Stimulated activated CD4-positive, alpha-beta T cell treated with anti-CD3 and anti-CD28 coated beads, Interleukin-2, amount 100 ng/mL, for 24 hours (primary cell): Measurements from ENCODE around the gene GRIN2B.

Experiments
- DNase-seq, 2 donors: peaks; one replicate each; pipeline ENCODE4 v3.0.0-alpha.2; 2020

The GRIN2B gene

DNA sequence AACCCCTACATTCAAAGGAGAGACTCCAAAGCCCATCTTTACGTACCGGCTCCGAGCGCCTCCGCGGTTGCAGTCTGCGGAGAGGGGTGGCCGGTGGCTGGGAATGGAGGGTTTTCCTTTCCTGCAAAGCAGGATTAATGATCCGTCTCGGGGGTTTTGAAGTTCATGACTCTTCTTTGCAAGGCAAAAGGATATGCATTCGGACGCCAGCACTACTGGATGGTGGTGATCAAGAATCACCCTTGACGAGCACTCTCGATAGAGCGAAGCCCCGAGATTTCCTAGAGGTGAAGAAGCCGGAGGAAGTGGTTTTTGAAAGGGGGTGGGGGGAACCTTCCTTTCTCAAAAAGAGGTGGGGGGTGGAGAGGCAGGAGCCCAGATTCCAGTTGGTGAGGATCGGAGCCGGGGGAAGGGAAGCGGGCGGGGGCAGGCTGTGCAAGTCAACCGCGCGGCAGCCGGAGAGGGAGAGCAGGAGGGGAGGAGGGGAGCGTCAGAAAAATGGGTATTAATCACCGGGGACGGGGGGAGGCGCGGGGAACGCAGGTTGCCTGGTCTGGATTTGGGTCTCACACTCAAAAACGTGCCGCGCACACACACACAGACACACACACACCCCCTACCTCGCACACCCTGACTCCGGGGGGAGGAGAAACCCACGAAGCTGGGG lies at the start of gene GRIN2B:
GRIN2B (minus strand) TSS at position 307 of the 667 bp plus-strand sequence. CDS start 115,394 bp downstream, outside the sequence.
- DNase-seq, result peak in 1 of 2 donors; percentile 2

- DNase-seq, result no peak
Observed at GRCh38 chr12:14026537-14026936, 45.1 kb upstream of the GRIN2B start.

GRCh38 chr12:14024591-14024990 lies 43.2 kb upstream of the GRIN2B start:
- DNase-seq, result no peak

DNA sequence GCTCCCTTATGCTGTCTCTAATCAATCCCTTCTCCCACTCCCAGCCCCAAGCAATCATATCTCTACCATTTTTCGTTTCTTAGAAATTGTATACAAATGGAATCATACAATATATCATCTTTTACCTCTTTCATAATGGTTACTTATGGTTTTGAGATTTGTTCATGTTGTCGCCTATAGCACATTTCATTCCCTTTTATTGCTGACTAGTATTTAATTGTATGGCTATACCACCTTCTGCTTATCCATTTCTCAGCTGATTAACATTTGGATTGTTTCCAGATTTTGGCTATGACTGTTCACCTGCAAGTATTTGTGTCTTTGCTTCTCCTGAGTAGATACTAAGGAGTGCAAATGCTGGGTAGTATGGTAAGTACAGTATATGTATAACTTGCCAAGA lies 36.7 kb upstream of the GRIN2B start:
- no peak for DNase-seq

GRCh38 chr12:14010989-14011388 lies 29.6 kb upstream of the GRIN2B start:
- DNase-seq, result no peak

GRCh38 chr12:14007639-14008038 lies 26.2 kb upstream of the GRIN2B start:
- DNase-seq, result no peak

DNA sequence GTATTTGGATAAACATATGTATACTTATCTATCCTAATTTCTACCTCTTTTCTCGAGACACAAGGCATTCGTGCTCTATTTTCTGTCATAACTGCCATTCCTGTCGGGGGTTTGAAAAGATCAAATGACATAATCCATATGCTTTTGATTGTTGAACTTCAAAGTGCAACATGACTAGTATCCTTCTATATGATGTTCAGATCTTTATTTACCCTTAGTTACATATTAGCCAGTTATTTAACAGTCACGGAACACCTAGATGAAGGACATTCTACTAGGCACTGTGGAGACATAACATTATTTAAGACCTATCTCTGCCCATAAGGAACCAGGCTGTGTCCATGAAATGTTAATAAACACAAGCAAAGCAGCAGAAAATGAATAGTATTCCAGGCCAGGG lies 11.2 kb upstream of the GRIN2B start:
- no peak for DNase-seq

DNA sequence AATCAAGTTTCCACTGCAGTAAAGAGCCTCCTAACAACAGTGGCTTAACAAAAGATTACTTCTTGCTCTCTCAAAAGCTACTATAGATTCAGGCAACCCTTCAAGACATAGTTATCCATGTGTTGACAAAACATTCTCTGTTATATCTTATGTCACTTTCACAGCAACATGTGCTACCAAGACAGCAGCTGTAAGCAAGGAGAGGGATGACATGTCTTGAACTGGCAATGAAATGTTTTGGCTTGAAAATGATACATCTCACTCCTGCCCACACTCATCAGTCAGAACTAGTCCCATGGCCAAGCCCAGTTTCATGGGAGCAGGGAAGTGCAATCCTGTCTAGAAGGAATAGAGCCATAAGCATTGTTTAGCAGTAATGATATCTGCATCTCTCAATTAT lies 10.7 kb upstream of the GRIN2B start:
- no peak for DNase-seq

DNA sequence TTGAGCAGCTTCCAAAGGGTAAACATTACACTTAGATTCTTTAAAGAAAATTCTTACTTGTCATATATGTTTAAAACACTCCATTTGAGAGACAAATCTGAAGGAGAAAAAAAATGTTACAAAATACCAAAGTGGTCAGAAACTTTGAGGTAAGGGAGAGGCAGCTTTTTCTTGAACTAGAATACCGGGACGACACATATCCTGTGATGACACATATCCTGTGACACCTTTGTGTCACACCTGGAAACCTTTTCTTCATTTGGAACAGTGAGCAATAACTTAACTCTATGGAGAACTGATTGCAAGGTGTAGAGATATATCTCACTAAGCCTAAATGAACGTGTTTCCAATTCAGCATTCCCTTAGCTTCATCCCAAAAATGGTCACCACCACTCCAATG lies 4.6 kb upstream of the GRIN2B start:
- DNase-seq, result no peak

GRCh38 chr12:13981990-13982389 lies 588 bp upstream of the GRIN2B start:
- peak in 1 of 2 donors; percentile 20 for DNase-seq

GRCh38 chr12:13980538-13981295 lies 685 bp downstream of the GRIN2B start:
- no peak for DNase-seq

DNA sequence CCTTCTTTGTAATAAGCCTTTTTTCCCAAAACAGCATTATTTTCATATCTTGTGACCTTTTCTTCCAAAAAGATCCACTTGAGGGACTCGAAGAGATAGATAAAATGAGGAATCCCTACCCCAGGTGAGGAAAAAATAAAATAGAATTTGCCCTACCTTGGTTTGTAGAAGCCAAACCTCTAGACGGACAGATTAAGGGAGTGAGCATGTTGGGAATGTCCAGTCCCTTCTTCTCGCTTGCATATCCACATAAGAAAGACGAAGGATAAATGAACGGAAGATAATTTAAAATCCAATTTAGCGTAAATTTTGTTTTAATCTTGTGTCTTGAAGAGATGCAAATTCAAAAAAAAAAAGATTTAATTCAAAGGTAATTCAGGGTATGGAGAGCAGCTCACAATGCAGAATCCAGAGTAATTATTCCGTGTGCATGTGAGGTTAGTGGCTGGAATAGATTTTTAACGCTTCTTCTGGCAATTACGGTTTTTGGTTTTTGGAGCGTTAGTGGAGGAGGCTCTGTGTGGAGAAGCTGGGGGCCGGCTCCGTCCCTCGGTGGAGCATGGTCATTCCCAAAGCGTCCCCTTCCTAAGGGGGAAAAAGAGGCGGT lies 1.5 kb downstream of the GRIN2B start:
- no peak for DNase-seq

GRCh38 chr12:13978876-13979275 lies 2.5 kb downstream of the GRIN2B start:
- no peak for DNase-seq

DNA sequence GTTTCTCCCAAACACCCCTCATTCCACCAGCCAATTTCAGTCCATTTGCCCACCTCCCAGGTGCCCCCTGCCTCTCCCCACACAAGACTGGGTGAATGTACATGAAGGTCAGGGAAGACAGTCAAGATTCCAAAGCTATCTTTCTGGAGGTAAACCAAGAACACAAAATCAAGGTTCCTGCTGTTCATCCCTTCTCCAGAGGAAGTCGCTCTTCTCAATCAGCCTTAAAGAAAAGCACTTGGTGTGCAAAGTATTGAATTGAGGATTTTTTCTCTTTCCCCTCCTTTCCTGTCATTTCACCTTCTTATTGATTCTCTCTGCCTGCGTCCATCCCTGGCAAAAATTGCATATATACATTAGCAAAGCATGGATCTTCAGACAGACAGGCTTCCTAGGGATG lies 4.5 kb downstream of the GRIN2B start:
- DNase-seq, result no peak

GRCh38 chr12:13976028-13976584 lies 5.3 kb downstream of the GRIN2B start:
- DNase-seq, result no peak

- DNase-seq, result no peak
Observed at GRCh38 chr12:13973996-13974395, 7.4 kb downstream of the GRIN2B start.

DNA sequence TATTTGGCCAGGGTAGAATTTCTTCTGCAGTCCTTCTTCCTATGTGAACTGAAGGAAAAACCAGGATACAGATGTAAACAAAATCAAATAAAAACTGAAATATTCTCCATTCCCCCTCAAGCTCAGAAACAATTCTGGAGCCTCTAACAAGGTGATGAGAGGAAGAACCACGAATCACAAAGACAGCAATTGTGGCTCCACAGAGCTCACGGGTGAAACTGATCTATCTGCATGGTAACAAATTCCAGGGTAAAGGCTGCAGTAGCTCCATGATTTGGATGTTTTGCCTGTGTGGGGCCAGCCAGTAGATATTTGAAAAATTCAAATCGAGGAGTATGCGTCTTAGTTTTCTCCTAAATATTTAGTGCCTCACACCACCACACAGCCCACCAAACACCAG lies 10.6 kb downstream of the GRIN2B start:
- no peak for DNase-seq

DNA sequence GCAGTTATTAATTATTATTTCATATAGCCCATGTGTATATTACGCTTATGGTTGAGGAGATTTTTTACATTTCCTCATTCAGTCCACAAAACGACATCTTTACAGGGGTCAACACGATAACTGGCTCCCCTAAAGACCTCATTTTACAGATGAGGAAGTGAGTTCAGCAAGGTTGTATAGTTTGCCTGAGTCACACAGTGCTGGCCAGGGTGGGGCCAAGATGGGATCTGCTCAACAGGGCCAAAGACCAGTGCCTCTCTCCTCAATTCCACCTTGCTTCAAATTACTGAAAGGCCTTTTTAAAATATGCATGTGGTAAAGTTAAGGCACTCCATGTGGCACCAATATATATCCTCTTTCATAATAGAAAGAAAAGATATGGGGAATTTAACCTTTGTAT lies 13.1 kb downstream of the GRIN2B start:
- DNase-seq, result no peak

DNA sequence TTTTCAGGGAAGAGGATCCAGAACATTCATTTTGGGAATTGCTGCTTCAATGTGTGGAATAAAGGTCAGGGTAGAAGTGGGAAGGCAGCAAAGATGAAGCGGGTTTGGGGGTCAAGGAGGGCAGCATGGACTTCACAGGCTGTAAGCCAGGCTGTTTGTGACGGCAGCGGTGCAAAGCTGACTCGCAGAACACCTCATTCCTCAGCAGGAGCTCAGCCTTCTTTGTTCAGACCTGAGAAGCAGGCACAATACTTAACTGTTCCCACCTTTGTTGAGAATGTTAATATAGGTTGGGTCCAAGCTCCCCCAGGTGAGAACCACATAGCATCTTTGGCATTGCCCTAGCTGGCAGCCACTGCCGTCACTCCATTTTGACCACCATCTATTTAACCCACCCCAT lies 16.7 kb downstream of the GRIN2B start:
- no peak for DNase-seq

- no peak for DNase-seq
Observed at GRCh38 chr12:13962699-13963098, 18.7 kb downstream of the GRIN2B start.

- DNase-seq, result no peak
Observed at GRCh38 chr12:13961971-13962370, 19.4 kb downstream of the GRIN2B start.

- DNase-seq, result no peak
Observed at GRCh38 chr12:13959131-13959723, 22.2 kb downstream of the GRIN2B start.

DNA sequence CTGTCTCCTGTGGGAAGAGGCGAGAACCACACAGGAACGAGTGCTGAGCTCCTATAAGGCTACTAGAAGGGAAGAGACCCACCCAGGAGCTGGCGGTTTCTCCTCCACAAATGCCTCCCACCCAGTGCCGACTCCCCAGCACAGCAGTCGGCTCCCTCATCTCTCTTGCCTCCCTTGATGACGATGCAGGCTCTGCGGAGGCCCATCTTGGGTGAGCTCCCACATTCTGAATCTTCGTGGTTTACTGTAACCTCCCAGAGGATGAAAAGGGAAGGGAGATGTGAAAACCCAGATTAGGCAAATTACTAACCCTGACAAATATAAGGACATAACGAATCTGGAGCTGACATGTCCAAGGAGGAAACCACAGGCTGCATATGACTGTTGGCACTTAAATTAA lies 23.8 kb downstream of the GRIN2B start:
- no peak for DNase-seq
